Measurements from ENCODE around the gene FNDC3B. TPM values are rescaled to one million over a fixed set of nuclear protein-coding genes. Genes with fewer than 3 reads are reported as not detected.

Gene FNDC3B
- total RNA-seq, 4 donors from 2014 or later, result 23.9 to 61.9 (median 37.0) TPM

- H3K27me3 ChIP-seq, result no peaks in the 10 kb centered on the region
- H3K9me3 ChIP-seq, result no peaks in the 10 kb centered on the region
- WGBS, result 77% methylated on average over 13 of the region's 13 CpGs
- H3K4me3 ChIP-seq, result no peak overlapping the region
- H3K4me1 ChIP-seq, result peaks cover 31% of the 10 kb centered on the region
- no peak overlapping the region for H3K27ac ChIP-seq
- DNase-seq (ENCODE audit: low spot score in 2 of 2), result no peak
- TF ChIP-seq, protein P1, sequence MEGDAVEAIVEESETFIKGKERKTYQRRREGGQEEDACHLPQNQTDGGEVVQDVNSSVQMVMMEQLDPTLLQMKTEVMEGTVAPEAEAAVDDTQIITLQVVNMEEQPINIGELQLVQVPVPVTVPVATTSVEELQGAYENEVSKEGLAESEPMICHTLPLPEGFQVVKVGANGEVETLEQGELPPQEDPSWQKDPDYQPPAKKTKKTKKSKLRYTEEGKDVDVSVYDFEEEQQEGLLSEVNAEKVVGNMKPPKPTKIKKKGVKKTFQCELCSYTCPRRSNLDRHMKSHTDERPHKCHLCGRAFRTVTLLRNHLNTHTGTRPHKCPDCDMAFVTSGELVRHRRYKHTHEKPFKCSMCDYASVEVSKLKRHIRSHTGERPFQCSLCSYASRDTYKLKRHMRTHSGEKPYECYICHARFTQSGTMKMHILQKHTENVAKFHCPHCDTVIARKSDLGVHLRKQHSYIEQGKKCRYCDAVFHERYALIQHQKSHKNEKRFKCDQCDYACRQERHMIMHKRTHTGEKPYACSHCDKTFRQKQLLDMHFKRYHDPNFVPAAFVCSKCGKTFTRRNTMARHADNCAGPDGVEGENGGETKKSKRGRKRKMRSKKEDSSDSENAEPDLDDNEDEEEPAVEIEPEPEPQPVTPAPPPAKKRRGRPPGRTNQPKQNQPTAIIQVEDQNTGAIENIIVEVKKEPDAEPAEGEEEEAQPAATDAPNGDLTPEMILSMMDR (IDR thresholded peaks at IDR 0.05), result no peak
- TF ChIP-seq EP300 (IDR thresholded peaks at IDR 0.05), result no peak
- TF ChIP-seq POLR2AphosphoS5 (IDR thresholded peaks at IDR 0.05), result no peak
- no peak for TF ChIP-seq POLR2A (IDR thresholded peaks at IDR 0.05)
- no peaks in the 10 kb centered on the region for H3K36me3 ChIP-seq
Observed at GRCh38 chr3:172173316-172174254, 134.2 kb downstream of the FNDC3B start.

- H3K27ac ChIP-seq, result no peak overlapping the region
- no peaks in the 10 kb centered on the region for H3K27me3 ChIP-seq
- H3K9me3 ChIP-seq, result no peaks in the 10 kb centered on the region
- H3K36me3 ChIP-seq, result no peaks in the 10 kb centered on the region
- TF ChIP-seq EP300 (IDR thresholded peaks at IDR 0.05), result no peak
- no peak for TF ChIP-seq POLR2A (IDR thresholded peaks at IDR 0.05)
- TF ChIP-seq, protein P1 (IDR thresholded peaks at IDR 0.05), result no peak
- H3K4me1 ChIP-seq, result peaks cover 20% of the 10 kb centered on the region
- no peak for DNase-seq (ENCODE audit: low spot score in 2 of 2)
- no peak overlapping the region for H3K4me3 ChIP-seq
- 73% methylated on average over 7 of the region's 7 CpGs for WGBS
Observed at GRCh38 chr3:172174513-172175253, 135.3 kb downstream of the FNDC3B start.

DNA sequence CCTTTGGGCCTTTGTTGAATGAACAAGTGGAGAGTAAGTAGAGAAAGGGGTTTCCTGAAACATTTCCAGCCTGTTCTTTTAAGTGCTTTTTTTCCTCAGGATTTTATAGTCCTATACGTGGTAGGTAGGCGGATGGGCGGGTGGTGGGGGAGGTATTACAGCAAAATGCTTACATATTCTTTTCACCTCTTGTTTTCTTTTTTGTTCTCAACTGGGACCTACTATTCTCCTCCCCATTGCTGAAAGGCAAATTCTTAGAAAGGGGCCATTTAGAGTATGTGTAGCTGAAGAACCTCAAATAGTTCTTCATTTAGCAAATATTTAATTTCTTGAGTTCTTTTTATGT is 135.8 kb downstream of the FNDC3B start:
- peaks cover 17% of the 10 kb centered on the region for H3K4me1 ChIP-seq
- no peak overlapping the region for H3K27ac ChIP-seq
- no peaks in the 10 kb centered on the region for H3K9me3 ChIP-seq
- 85% methylated on average over 3 of the region's 3 CpGs for WGBS
- TF ChIP-seq POLR2A (IDR thresholded peaks at IDR 0.05) (no peak), POLR2AphosphoS5 (IDR thresholded peaks at IDR 0.05) (no peak), EP300 (IDR thresholded peaks at IDR 0.05) (no peak)
- TF ChIP-seq, protein P1 (IDR thresholded peaks at IDR 0.05), result no peak
- H3K36me3 ChIP-seq, result no peaks in the 10 kb centered on the region
- no peak overlapping the region for H3K4me3 ChIP-seq
- no peak for DNase-seq (ENCODE audit: low spot score in 2 of 2)
- H3K27me3 ChIP-seq, result no peaks in the 10 kb centered on the region

GRCh38 chr3:172176061-172176770 is 136.8 kb downstream of the FNDC3B start:
- no peaks in the 10 kb centered on the region for H3K27me3 ChIP-seq
- WGBS, result 66% methylated on average over 3 of the region's 3 CpGs
- no peaks in the 10 kb centered on the region for H3K9me3 ChIP-seq
- H3K36me3 ChIP-seq, result no peaks in the 10 kb centered on the region
- H3K27ac ChIP-seq, result no peak overlapping the region
- no peak for DNase-seq (ENCODE audit: low spot score in 2 of 2)
- TF ChIP-seq EP300 (IDR thresholded peaks at IDR 0.05) (no peak), POLR2A (IDR thresholded peaks at IDR 0.05) (no peak)
- peaks cover 18% of the 10 kb centered on the region for H3K4me1 ChIP-seq
- H3K4me3 ChIP-seq, result no peak overlapping the region

GRCh38 chr3:172177046-172177445 is 137.7 kb downstream of the FNDC3B start:
- Histone ChIP-seq H3K27me3 (no peaks in the 10 kb centered on the region), H3K9me3 (no peaks in the 10 kb centered on the region), H3K4me1 (peaks cover 23% of the 10 kb centered on the region), H3K36me3 (no peaks in the 10 kb centered on the region), H3K27ac (no peak overlapping the region), H3K4me3 (no peak overlapping the region)
- no peak for DNase-seq (ENCODE audit: low spot score in 2 of 2)
- TF ChIP-seq POLR2AphosphoS5 (IDR thresholded peaks at IDR 0.05), result no peak
- TF ChIP-seq EP300 (IDR thresholded peaks at IDR 0.05), result no peak
- no peak for TF ChIP-seq POLR2A (IDR thresholded peaks at IDR 0.05)
- TF ChIP-seq, protein P1 (IDR thresholded peaks at IDR 0.05), result no peak
- WGBS, result 46% methylated on average over 3 of the region's 3 CpGs

All from suprapubic skin (tissue), 4 donors.